Breast epithelium (tissue), 3 donors: ENCODE measurements around the gene MRPL11.

Experiments
- POLR2AphosphoS5 ChIP-seq, 3 donors: sonication (generic); formaldehyde crosslinking; IDR thresholded peaks; one replicate each; pipeline ENCODE4 v1.6.1; 2017; ENCODE audit warnings: antibody characterized with exemption in 3 of 3
- TF ChIP-seq, protein P1 (sequence below), 3 donors: fragments of 450-650 bp; IDR thresholded peaks; one replicate each; pipeline ENCODE4 v1.5.1; 2016 to 2017; ENCODE audit warnings: antibody characterized with exemption in 3 of 3, mild to moderate bottlenecking in 3 of 3, moderate library complexity in 3 of 3

DNA sequence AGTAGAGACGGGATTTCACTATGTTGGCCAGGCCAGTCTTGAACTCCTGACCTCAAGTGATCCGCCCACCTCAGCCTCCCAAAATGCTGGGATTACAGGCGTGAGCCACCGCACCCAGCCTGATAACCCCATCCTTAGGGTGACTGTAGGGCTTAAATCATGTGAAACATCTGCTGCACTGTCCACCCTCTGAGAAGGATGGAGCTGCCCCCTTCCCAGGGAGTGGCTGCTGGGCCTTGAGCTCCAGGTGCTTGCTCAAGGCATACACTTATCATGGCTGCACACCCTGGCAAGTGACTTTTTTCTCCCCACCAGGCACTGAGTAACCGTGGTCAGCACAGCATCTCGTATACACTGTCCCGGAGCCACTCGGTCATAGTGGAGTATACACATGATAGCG is 33.4 kb upstream of the MRPL11 start:
- TF ChIP-seq, protein P1, sequence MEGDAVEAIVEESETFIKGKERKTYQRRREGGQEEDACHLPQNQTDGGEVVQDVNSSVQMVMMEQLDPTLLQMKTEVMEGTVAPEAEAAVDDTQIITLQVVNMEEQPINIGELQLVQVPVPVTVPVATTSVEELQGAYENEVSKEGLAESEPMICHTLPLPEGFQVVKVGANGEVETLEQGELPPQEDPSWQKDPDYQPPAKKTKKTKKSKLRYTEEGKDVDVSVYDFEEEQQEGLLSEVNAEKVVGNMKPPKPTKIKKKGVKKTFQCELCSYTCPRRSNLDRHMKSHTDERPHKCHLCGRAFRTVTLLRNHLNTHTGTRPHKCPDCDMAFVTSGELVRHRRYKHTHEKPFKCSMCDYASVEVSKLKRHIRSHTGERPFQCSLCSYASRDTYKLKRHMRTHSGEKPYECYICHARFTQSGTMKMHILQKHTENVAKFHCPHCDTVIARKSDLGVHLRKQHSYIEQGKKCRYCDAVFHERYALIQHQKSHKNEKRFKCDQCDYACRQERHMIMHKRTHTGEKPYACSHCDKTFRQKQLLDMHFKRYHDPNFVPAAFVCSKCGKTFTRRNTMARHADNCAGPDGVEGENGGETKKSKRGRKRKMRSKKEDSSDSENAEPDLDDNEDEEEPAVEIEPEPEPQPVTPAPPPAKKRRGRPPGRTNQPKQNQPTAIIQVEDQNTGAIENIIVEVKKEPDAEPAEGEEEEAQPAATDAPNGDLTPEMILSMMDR (IDR thresholded peaks at IDR 0.05): no peak
- no peak for TF ChIP-seq POLR2AphosphoS5 (IDR thresholded peaks at IDR 0.05)
